Measurements from ENCODE around the gene POM121L12. TPM values are rescaled to one million over a fixed set of nuclear protein-coding genes. Genes with fewer than 3 reads are reported as not detected.

The POM121L12 gene
- total RNA-seq, 2 donors from 2014 or later, result not detected

DNA sequence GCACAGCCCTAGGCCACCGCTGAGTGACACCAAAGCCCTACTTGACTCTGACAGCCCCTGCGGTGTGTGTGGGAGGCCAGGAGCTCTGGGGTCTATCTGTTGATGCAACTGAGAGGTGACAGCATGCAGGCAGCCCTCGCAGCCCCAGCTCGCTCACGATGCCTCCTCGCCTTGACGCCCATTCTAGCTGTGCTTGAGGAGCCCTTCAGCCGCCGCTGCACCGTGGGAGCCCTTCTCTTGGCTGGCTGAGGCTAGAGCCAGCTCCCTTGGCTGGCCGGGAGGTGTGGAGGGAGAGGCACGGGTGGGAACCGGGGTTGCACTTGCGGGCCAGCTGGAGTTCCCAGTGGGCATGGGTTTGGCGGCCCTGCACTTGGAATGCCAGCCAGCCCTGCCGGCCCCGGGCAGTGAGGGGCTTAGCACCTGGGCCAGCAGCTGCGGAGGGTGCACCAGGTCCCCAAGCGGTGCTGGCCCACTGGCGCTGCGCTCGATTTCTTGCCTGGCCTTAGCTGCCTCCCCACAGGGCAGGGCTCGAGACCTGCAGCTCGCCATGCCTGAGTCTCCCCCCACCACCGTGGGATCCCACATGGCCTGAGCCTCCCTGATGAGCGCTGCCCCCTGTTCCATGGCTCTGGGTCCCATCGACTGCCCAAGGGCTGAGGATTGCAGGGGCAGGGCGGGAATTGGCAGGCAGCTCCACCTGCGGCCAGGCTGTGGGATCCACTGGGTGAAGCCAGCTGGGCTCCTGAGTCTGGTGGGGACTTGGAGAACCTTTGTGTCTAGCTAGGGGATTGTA lies 31.6 kb upstream of the POM121L12 start:
- Mint-ChIP-seq H3K9me3 (peaks cover 32% of the 10 kb centered on the region), H3K4me3 (no peak overlapping the region), H3K36me3 (ENCODE audit: low read depth) (peaks cover 4% of the 10 kb centered on the region), H3K4me1 (no peaks in the 10 kb centered on the region), H3K27me3 (ENCODE audit: insufficient read depth) (no peaks in the 10 kb centered on the region), H3K27ac (no peak overlapping the region)
- no peaks in the 10 kb centered on the region for H3K4me1 ChIP-seq (ENCODE audit: control insufficient read depth, insufficient read depth, low read length)
- H3K9ac ChIP-seq (ENCODE audit: extremely low read depth, low read length, poor library complexity, severe bottlenecking), result no peak overlapping the region
- no peak overlapping the region for H3K4me3 ChIP-seq (ENCODE audit: low read length)
- no peaks in the 10 kb centered on the region for H3K27me3 ChIP-seq (ENCODE audit: control insufficient read depth, insufficient read depth, low read length, poor library complexity, severe bottlenecking)
- no peaks in the 10 kb centered on the region for H3K36me3 ChIP-seq (ENCODE audit: control insufficient read depth, insufficient read depth, low read length)
- TF ChIP-seq, protein P1, sequence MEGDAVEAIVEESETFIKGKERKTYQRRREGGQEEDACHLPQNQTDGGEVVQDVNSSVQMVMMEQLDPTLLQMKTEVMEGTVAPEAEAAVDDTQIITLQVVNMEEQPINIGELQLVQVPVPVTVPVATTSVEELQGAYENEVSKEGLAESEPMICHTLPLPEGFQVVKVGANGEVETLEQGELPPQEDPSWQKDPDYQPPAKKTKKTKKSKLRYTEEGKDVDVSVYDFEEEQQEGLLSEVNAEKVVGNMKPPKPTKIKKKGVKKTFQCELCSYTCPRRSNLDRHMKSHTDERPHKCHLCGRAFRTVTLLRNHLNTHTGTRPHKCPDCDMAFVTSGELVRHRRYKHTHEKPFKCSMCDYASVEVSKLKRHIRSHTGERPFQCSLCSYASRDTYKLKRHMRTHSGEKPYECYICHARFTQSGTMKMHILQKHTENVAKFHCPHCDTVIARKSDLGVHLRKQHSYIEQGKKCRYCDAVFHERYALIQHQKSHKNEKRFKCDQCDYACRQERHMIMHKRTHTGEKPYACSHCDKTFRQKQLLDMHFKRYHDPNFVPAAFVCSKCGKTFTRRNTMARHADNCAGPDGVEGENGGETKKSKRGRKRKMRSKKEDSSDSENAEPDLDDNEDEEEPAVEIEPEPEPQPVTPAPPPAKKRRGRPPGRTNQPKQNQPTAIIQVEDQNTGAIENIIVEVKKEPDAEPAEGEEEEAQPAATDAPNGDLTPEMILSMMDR (conservative IDR thresholded peaks at IDR 0.05), result no peak
- no peak overlapping the region for H3K27ac ChIP-seq (ENCODE audit: low read depth, low read length)
- DNase-seq, result no peak
- no peaks in the 10 kb centered on the region for H3K9me3 ChIP-seq (ENCODE audit: control insufficient read depth, low read length)
- 87 to 100% methylated on average over 16 to 29 of the region's 29 CpGs for WGBS, 2 experiments (ENCODE audit: insufficient coverage in 1 of 2, insufficient read length in 1 of 2)

DNA sequence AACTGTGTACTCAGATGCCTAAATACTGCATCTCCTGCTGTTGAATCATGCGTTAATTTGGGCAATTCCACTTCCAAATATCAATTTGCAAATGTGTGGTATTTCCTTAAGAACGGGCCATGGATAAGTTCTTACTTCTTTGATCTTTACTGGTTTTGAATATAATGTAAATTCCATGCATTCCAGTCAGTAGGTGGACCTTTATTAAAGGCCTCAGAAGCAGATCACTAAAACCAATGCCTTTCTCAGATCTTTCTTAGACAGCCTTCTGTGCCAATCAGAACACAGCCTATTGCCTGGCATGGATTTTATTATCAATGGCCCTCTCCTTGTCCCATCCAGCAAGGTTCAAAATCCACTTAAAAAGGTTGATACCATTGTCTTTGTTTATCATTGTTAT lies 21.5 kb upstream of the POM121L12 start:
- no peak overlapping the region for H3K4me3 ChIP-seq (ENCODE audit: low read length)
- H3K9me3 Mint-ChIP-seq, result peaks cover 11% of the 10 kb centered on the region
- H3K4me1 Mint-ChIP-seq, result no peaks in the 10 kb centered on the region
- TF ChIP-seq, protein P1 (conservative IDR thresholded peaks at IDR 0.05), result no peak
- H3K36me3 ChIP-seq (ENCODE audit: control insufficient read depth, insufficient read depth, low read length), result no peaks in the 10 kb centered on the region
- H3K36me3 Mint-ChIP-seq (ENCODE audit: low read depth), result no peaks in the 10 kb centered on the region
- H3K9me3 ChIP-seq (ENCODE audit: control insufficient read depth, low read length), result peaks cover 6% of the 10 kb centered on the region
- H3K4me3 Mint-ChIP-seq, result no peak overlapping the region
- no peaks in the 10 kb centered on the region for H3K4me1 ChIP-seq (ENCODE audit: control insufficient read depth, insufficient read depth, low read length)
- WGBS, 2 experiments (ENCODE audit: insufficient coverage in 1 of 2, insufficient read length in 1 of 2), result 96% methylated on average over 2 of the region's 2 CpGs; no CpG with 5 or more reads in 1 of the 2 experiments
- no peak overlapping the region for H3K27ac ChIP-seq (ENCODE audit: low read depth, low read length)
- H3K27me3 Mint-ChIP-seq (ENCODE audit: insufficient read depth), result no peaks in the 10 kb centered on the region
- no peak overlapping the region for H3K27ac Mint-ChIP-seq
- DNase-seq, result no peak
- H3K9ac ChIP-seq (ENCODE audit: extremely low read depth, low read length, poor library complexity, severe bottlenecking), result no peak overlapping the region
- no peaks in the 10 kb centered on the region for H3K27me3 ChIP-seq (ENCODE audit: control insufficient read depth, insufficient read depth, low read length, poor library complexity, severe bottlenecking)

- Histone ChIP-seq H3K36me3 (ENCODE audit: control insufficient read depth, insufficient read depth, low read length) (no peaks in the 10 kb centered on the region), H3K27ac (ENCODE audit: low read depth, low read length) (no peak overlapping the region), H3K9me3 (ENCODE audit: control insufficient read depth, low read length) (peaks cover 6% of the 10 kb centered on the region), H3K4me3 (ENCODE audit: low read length) (no peak overlapping the region), H3K27me3 (ENCODE audit: control insufficient read depth, insufficient read depth, low read length, poor library complexity, severe bottlenecking) (no peaks in the 10 kb centered on the region), H3K9ac (ENCODE audit: extremely low read depth, low read length, poor library complexity, severe bottlenecking) (no peak overlapping the region), H3K4me1 (ENCODE audit: control insufficient read depth, insufficient read depth, low read length) (no peaks in the 10 kb centered on the region)
- Mint-ChIP-seq H3K27ac (no peak overlapping the region), H3K4me3 (no peak overlapping the region), H3K36me3 (ENCODE audit: low read depth) (no peaks in the 10 kb centered on the region), H3K4me1 (no peaks in the 10 kb centered on the region), H3K27me3 (ENCODE audit: insufficient read depth) (no peaks in the 10 kb centered on the region), H3K9me3 (peaks cover 11% of the 10 kb centered on the region)
- no peak for DNase-seq
- TF ChIP-seq, protein P1 (conservative IDR thresholded peaks at IDR 0.05), result no peak
- WGBS, 2 experiments (ENCODE audit: insufficient coverage in 1 of 2, insufficient read length in 1 of 2), result 93 to 100% methylated on average over 1 of the region's 1 CpG
These were observed 20.0 kb upstream of the POM121L12 start for GRCh38 chr7:53015463-53015862.

Measured in endodermal cell (in vitro differentiated cells).